DND-41 (cell line): ENCODE measurements around the gene PNPLA6.

Experiments used
- CTCF ChIP-seq: IDR thresholded peaks from 2 replicates; pipeline ENCODE4 v1.5.1; 2012; ENCODE audit warnings: borderline replicate concordance, low read length, moderate library complexity, mild to moderate bottlenecking; ENCODE audit not compliant: poor library complexity, severe bottlenecking; ENCODE audit errors: extremely low read depth
- EZH2 ChIP-seq: IDR thresholded peaks from 3 replicates; pipeline ENCODE4 v1.6.1; 2012; ENCODE audit warnings: borderline replicate concordance, low read depth, mild to moderate bottlenecking, moderate library complexity, low read length, inconsistent platforms; ENCODE audit not compliant: severe bottlenecking

- TF ChIP-seq CTCF, result no peak
- TF ChIP-seq EZH2, result no peak
These were observed 45.9 kb upstream of the PNPLA6 start for GRCh38 chr19:7489609-7490044.
